Stomach smooth muscle (tissue), 2 donors: Measurements from ENCODE around the gene CPEB3.

Experiments used
- H3K27ac ChIP-seq: one replicate; pipeline ENCODE4 v1.7.0; 2013; ENCODE audit warnings: mild to moderate bottlenecking, low read length, inconsistent platforms
- H3K27me3 ChIP-seq, 2 donors: one replicate each; pipeline ENCODE4 v1.7.0; 2013; ENCODE audit warnings: low read length in 2 of 2; ENCODE audit not compliant: insufficient read depth in 2 of 2, control insufficient read depth in 1 of 2
- H3K36me3 ChIP-seq, 2 donors: one replicate each; pipeline ENCODE4 v1.7.0; 2013; ENCODE audit warnings: low read length in 2 of 2; ENCODE audit not compliant: control insufficient read depth in 2 of 2, insufficient read depth in 2 of 2
- H3K4me1 ChIP-seq: one replicate; pipeline ENCODE4 v1.7.0; 2013; ENCODE audit warnings: low read length; ENCODE audit not compliant: control insufficient read depth, insufficient read depth
- H3K4me3 ChIP-seq, 2 donors: one replicate each; pipeline ENCODE4 v1.7.0; 2013; ENCODE audit warnings: low read length in 2 of 2
- H3K9ac ChIP-seq, 2 donors: one replicate each; pipeline ENCODE4 v1.7.0; 2013; ENCODE audit warnings: low read length in 2 of 2, mild to moderate bottlenecking in 1 of 2
- H3K9me3 ChIP-seq, 2 donors: one replicate each; pipeline ENCODE4 v1.7.0; 2013; ENCODE audit warnings: low read length in 2 of 2; ENCODE audit not compliant: control insufficient read depth in 2 of 2
- donor health status: healthy.
- donor health status: Pancreatic carcinoma.

CPEB3 gene

DNA sequence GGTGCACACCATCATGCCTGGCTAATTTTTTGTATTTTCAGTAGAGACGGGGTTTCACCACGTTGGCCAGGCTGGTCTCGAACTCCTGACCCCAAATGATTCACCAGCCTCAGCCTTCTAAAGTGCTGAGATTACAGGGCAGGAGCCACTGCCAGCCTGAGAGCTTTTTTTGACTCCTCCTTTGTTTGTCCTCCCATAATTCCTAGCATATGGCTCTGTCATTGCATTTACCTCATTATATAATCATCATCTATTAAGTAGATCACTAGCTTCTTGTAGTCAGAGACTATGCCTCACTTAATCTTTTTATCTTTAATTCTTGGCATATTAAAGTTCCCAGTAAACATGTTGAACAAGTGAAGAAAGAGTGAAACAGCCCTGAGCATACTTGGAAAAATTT, 82.1 kb downstream of the CPEB3 start:
- no peaks in the 10 kb centered on the region for H3K4me1 ChIP-seq
- H3K4me3 ChIP-seq = no peak overlapping the region
- H3K9ac ChIP-seq = no peak overlapping the region
- no peaks in the 10 kb centered on the region for H3K27me3 ChIP-seq
- H3K36me3 ChIP-seq = peaks cover 0 to 3% of the 10 kb centered on the region in 2 donors
- no peak overlapping the region for H3K27ac ChIP-seq
- no peaks in the 10 kb centered on the region for H3K9me3 ChIP-seq

DNA sequence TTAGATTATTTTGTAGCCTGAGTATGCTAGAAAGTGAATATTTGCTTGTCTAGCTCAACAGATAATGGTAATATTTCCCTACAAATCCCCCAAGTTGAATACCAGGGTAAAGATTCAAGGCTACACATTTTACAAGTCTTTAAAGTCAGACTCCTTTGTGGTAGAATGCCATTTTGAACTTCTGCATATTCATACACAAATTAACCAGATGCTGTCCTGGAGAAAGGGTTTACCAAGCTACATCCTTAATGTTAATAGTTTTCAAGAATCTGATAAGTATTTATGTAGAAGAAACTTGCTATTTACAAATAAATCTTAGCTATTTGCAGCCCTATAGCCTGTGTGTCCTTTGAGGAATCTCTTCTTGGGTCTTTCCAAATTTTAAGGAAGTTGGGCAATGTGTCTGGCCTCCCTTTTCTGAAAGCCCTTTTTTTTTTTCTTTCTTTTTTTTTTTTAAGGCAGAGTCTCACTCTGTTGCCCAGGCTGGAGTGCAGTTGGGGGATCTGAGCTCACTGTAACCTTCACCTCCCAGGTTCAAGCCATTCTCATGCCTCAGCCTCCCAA, 82.6 kb downstream of the CPEB3 start:
- no peaks in the 10 kb centered on the region for H3K27me3 ChIP-seq
- H3K9me3 ChIP-seq = no peaks in the 10 kb centered on the region
- no peak overlapping the region for H3K27ac ChIP-seq
- peaks cover 0 to 3% of the 10 kb centered on the region in 2 donors for H3K36me3 ChIP-seq
- no peak overlapping the region for H3K9ac ChIP-seq
- H3K4me3 ChIP-seq = no peak overlapping the region
- no peaks in the 10 kb centered on the region for H3K4me1 ChIP-seq

DNA sequence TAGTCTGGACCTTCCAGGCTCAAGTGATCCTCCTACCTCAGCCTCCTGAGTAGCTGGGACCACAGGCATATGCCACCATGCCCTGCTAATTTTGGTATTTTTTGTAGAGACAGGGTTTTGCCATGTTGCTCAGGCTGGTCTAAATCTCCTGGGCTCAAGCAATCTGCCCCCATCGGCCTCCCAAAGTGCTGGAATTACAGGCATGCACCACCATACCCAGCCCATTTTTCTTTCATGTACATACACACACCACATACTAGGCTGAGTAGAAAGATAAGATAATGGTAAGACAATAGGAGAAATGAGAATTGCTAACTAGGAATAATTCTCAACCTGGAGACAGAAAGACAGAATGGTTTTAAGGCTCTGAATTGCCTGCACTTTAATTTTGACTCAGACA, 83.8 kb downstream of the CPEB3 start:
- no peaks in the 10 kb centered on the region for H3K4me1 ChIP-seq
- no peak overlapping the region for H3K4me3 ChIP-seq
- H3K27ac ChIP-seq = no peak overlapping the region
- no peak overlapping the region for H3K9ac ChIP-seq
- H3K9me3 ChIP-seq = no peaks in the 10 kb centered on the region
- H3K27me3 ChIP-seq = no peaks in the 10 kb centered on the region
- H3K36me3 ChIP-seq = peaks cover 0 to 3% of the 10 kb centered on the region in 2 donors

- no peak overlapping the region for H3K9ac ChIP-seq
- H3K36me3 ChIP-seq = peaks cover 0 to 3% of the 10 kb centered on the region in 2 donors
- no peaks in the 10 kb centered on the region for H3K4me1 ChIP-seq
- no peak overlapping the region for H3K4me3 ChIP-seq
- H3K9me3 ChIP-seq = no peaks in the 10 kb centered on the region
- no peaks in the 10 kb centered on the region for H3K27me3 ChIP-seq
- no peak overlapping the region for H3K27ac ChIP-seq
Observed at GRCh38 chr10:92203919-92204623, 86.8 kb downstream of the CPEB3 start.

DNA sequence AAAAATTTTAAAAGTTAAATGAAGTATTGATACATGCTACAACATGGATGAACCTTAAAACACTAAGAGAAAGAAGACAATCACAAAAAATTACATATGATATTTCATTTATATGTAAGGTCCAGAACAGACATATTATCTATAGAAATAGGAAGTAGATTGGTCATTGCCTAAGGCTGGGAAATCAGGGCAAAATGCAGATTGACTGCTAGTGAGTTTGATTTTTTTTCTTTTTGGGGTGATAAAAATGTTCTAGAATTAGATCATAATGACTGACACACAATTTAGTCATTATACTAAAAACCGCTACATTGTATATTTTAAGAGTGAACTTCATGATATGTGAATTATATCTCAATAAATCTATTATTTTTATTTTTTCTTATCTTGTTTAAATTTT, 88.3 kb downstream of the CPEB3 start:
- Histone ChIP-seq H3K4me1 (no peaks in the 10 kb centered on the region), H3K36me3 (peaks cover 0 to 3% of the 10 kb centered on the region in 2 donors), H3K9me3 (no peaks in the 10 kb centered on the region), H3K27me3 (no peaks in the 10 kb centered on the region), H3K27ac (no peak overlapping the region), H3K4me3 (no peak overlapping the region), H3K9ac (no peak overlapping the region)

GRCh38 chr10:92200564-92200963, 90.3 kb downstream of the CPEB3 start:
- Histone ChIP-seq H3K4me1 (no peaks in the 10 kb centered on the region), H3K27ac (no peak overlapping the region), H3K9me3 (no peaks in the 10 kb centered on the region), H3K9ac (no peak overlapping the region), H3K36me3 (no peaks in the 10 kb centered on the region), H3K4me3 (no peak overlapping the region), H3K27me3 (no peaks in the 10 kb centered on the region)

GRCh38 chr10:92187101-92187500, 103.8 kb downstream of the CPEB3 start:
- H3K9me3 ChIP-seq = no peaks in the 10 kb centered on the region
- H3K4me1 ChIP-seq = no peaks in the 10 kb centered on the region
- H3K4me3 ChIP-seq = no peak overlapping the region
- H3K27me3 ChIP-seq = no peaks in the 10 kb centered on the region
- H3K27ac ChIP-seq = no peak overlapping the region
- H3K36me3 ChIP-seq = peaks cover 0 to 13% of the 10 kb centered on the region in 2 donors
- H3K9ac ChIP-seq = no peak overlapping the region

DNA sequence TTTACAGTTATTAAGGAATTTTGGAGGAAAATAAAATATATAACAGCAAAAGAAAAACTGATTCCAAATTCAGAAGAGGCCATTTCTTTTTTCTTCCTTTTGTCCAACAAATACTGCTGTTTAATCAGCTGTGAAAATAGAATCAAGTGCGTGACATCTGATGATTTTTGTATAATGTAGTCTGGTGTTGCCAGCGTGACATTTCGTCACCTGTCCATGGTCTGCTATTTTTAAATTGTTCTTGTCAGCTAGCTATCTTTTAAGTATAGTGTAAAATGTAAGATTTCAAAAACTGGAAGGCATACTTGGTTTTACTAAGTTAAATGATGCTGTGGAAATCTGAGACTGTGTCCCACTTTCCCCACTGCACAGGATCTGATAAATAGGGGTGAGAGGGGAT, 105.9 kb downstream of the CPEB3 start:
- no peak overlapping the region for H3K4me3 ChIP-seq
- H3K9me3 ChIP-seq = no peaks in the 10 kb centered on the region
- peaks cover 0 to 10% of the 10 kb centered on the region in 2 donors for H3K36me3 ChIP-seq
- H3K9ac ChIP-seq = no peak overlapping the region
- no peaks in the 10 kb centered on the region for H3K4me1 ChIP-seq
- no peaks in the 10 kb centered on the region for H3K27me3 ChIP-seq
- H3K27ac ChIP-seq = no peak overlapping the region

DNA sequence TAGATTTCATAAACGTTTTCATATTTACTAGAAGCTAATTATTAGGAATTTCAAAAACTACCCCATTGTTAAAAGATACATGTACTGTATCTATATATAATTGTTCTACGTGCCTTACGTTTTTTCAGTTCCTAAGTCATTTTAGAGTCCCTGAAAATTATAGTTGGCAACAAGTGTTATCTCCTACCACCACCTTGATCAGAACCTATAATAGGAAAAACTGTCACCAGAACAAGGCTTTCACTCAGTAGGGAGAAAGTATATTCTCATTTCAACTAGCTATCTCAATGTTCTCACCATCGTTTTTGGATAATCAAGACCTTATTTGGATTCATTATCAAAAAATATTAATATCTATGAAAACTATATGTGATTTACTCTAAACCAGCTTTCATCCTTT, 107.7 kb downstream of the CPEB3 start:
- Histone ChIP-seq H3K27ac (no peak overlapping the region), H3K27me3 (no peaks in the 10 kb centered on the region), H3K9ac (no peak overlapping the region), H3K4me1 (no peaks in the 10 kb centered on the region), H3K9me3 (no peaks in the 10 kb centered on the region), H3K36me3 (peaks cover 0 to 10% of the 10 kb centered on the region in 2 donors), H3K4me3 (no peak overlapping the region)

- Histone ChIP-seq H3K9ac (no peak overlapping the region), H3K27ac (no peak overlapping the region)
Observed at GRCh38 chr10:92181575-92181974, 109.3 kb downstream of the CPEB3 start.

GRCh38 chr10:92180399-92180798, 110.5 kb downstream of the CPEB3 start:
- H3K4me3 ChIP-seq = no peak overlapping the region
- no peaks in the 10 kb centered on the region for H3K27me3 ChIP-seq
- no peaks in the 10 kb centered on the region for H3K9me3 ChIP-seq
- no peak overlapping the region for H3K9ac ChIP-seq
- H3K27ac ChIP-seq = no peak overlapping the region
- H3K36me3 ChIP-seq = peaks cover 0 to 3% of the 10 kb centered on the region in 2 donors
- H3K4me1 ChIP-seq = no peaks in the 10 kb centered on the region

More at GRCh38 chr10:92181575-92181974, 109.3 kb downstream of the CPEB3 start:
- Histone ChIP-seq H3K4me3 (no peak overlapping the region), H3K36me3 (peaks cover 0 to 3% of the 10 kb centered on the region in 2 donors), H3K4me1 (no peaks in the 10 kb centered on the region), H3K9me3 (no peaks in the 10 kb centered on the region), H3K27me3 (no peaks in the 10 kb centered on the region)
